ENCODE data around the gene LINC01488.

The LINC01488 gene

DNA sequence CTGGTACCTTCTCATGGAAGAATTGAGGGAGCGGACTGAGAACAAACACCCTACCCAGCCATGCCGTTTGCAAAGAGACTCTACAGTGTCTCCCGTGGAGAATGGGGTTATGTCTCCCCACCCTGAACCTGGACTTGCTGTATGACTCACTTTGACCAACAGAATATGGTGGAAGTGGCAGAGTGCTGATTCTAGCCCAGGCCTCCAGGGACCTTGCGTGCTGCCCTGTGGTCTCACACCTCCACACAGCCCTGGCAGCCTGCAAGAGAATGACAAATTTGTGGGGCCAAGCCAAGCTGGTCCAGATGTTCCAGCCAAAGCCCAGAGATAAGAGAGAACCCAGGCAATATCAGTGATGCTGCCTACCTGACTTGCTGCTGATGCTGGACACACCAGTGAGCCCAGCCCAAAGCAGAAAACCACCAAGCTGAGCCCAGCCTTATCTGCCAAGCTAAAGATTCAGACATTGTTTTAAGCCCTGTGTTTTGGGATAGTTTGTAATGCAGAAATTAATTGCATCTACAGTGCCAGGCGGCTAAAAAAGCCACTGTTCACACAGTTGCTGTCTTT lies 8.1 kb upstream of the LINC01488 start:
- TF ChIP-seq, protein P1, sequence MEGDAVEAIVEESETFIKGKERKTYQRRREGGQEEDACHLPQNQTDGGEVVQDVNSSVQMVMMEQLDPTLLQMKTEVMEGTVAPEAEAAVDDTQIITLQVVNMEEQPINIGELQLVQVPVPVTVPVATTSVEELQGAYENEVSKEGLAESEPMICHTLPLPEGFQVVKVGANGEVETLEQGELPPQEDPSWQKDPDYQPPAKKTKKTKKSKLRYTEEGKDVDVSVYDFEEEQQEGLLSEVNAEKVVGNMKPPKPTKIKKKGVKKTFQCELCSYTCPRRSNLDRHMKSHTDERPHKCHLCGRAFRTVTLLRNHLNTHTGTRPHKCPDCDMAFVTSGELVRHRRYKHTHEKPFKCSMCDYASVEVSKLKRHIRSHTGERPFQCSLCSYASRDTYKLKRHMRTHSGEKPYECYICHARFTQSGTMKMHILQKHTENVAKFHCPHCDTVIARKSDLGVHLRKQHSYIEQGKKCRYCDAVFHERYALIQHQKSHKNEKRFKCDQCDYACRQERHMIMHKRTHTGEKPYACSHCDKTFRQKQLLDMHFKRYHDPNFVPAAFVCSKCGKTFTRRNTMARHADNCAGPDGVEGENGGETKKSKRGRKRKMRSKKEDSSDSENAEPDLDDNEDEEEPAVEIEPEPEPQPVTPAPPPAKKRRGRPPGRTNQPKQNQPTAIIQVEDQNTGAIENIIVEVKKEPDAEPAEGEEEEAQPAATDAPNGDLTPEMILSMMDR (IDR thresholded peaks at IDR 0.05; ENCODE audit: insufficient read depth, low read depth, low read length, missing control alignments), result no peak
- DNase-seq (ENCODE audit: low read depth), result no peak
- H3K4me3 ChIP-seq (ENCODE audit: low read depth, low read length), result no peak overlapping the region

DNA sequence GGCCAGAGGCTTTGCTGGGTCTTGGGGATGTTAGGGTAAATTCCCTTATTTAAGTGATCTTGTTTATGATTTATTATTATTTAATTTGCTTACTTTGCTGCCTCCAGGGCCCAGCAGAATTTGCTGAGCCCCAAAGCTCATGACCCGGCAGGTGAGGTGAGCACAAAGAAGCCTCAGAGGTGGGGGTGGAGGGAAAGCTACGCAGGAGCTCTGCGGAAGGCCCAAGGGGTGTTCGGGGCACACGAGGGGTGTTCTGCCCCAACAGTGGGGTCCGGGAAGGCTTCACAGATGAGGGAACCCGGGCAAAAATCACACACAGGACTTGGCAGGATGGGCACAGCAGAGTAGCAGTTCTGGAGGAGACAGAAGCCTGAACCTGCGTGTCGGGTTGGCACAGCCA lies 6.7 kb upstream of the LINC01488 start:
- no peak overlapping the region for H3K4me3 ChIP-seq (ENCODE audit: low read depth, low read length)
- TF ChIP-seq, protein P1 (IDR thresholded peaks at IDR 0.05; ENCODE audit: insufficient read depth, low read depth, low read length, missing control alignments), result no peak
- DNase-seq (ENCODE audit: low read depth), result no peak

DNA sequence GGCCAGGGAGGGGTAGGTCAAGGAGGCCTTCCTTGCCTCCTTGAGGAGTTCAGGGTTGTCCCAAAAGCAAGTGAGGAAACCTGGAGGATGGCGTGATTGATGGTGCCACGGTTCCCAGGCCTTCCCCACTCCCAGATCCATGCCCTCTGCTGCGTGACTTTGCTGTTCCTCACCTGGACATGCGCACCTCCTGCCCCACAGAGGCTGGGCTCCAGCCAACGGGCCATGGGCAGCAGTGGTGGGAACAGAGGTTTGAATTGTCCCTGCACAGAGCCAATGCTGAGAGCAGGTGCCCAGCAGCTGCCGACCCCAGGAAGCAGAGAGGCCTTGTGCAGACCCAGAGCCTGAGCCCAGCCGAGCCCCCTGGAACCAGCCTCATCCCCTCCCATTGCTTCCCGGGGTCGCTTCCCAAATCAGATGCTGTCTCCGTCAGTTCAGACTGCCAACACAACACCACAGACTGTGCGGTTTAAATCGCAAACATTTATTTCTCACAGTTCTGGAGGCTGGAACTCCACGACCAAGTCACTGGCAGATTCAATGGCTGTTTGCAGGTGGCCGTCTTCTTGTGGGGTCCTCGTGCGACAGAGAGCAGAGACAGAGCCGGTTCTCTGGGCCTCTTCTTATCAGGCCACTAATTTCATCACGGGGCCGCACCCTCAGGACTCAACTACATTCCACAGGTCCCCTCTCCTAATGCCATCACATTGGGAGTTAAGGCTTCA lies 6.2 kb upstream of the LINC01488 start:
- DNase-seq (ENCODE audit: low read depth), result no peak
- TF ChIP-seq, protein P1 (IDR thresholded peaks at IDR 0.05; ENCODE audit: insufficient read depth, low read depth, low read length, missing control alignments), result no peak
- no peak overlapping the region for H3K4me3 ChIP-seq (ENCODE audit: low read depth, low read length)

DNA sequence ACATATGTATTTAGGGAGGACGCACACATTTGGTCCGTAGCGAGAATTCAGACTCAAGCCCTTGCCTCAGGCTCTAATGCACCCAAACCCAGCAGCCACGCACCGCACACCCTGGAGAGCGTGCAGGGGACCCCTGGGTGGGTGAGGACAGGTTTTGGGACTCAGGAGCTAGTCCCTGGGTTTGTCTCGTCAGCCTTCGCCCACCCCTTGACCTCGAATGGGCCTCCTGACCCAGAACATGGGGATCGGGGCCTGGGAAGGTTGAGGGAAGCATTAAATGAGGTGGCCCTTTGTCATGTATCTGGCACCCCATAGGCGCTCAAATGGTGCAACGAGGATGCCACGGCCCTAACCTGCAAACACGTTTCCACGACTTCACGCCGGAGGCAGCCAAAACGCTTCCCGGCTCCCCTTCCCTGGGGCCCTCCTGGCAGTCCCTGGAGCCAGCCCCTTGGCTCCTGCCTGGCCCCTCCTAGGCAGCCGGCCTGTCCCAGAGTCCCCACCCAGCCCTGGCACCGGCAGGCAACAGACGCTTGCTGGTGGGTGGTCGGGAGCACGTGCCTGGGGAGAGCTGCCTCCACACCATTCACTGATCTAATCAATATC lies 5.5 kb upstream of the LINC01488 start:
- DNase-seq (ENCODE audit: low read depth), result no peak
- no peak overlapping the region for H3K4me3 ChIP-seq (ENCODE audit: low read depth, low read length)
- TF ChIP-seq, protein P1 (IDR thresholded peaks at IDR 0.05; ENCODE audit: insufficient read depth, low read depth, low read length, missing control alignments), result no peak

DNA sequence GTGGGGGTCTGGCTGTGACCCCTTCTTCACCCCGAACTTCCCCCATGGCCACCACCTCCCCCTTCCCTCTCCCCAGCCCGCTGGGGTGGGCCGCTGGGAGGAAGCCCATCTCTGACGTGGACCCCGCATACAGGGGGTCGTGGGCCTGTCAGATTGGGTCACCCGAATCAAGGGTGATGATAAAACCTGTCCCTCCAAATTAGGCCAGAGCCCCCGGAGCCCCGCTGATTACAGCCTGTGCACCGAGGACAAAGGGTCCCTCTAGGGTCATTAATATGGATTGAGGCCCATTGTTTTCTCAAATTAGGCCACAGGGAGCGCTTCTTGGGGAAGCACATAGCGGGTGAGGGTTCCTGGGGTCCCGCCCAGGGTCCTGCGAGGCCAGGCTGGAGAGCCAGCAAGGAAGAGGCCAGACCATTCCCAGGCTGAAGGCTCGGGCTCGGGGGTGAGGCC lies 4.9 kb upstream of the LINC01488 start:
- DNase-seq (ENCODE audit: low read depth), result no peak
- H3K4me3 ChIP-seq (ENCODE audit: low read depth, low read length), result no peak overlapping the region
- TF ChIP-seq, protein P1 (IDR thresholded peaks at IDR 0.05; ENCODE audit: insufficient read depth, low read depth, low read length, missing control alignments), result no peak

DNA sequence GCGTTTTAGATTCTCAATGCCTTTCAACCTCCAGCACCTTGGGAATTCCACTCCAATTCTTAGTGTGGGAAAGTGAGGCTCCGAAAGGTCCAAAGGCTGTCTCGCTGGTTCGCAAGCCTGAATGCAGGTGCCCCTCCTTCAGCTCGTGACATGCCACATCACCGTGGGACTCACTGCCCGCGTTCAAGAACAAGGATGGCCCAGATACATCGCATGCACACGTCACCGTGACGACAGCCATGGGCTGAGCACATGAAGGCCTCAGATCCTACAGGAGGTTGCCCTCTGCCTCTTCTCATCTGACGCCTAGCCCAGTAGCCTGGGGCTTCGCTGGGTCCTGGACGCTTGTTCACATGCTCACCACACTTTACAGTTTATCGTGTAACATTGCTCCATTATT lies 4.4 kb upstream of the LINC01488 start:
- TF ChIP-seq, protein P1 (IDR thresholded peaks at IDR 0.05; ENCODE audit: insufficient read depth, low read depth, low read length, missing control alignments), result no peak
- H3K4me3 ChIP-seq (ENCODE audit: low read depth, low read length), result no peak overlapping the region
- no peak for DNase-seq (ENCODE audit: low read depth)

Measured in GM12865 (cell line).